Loucy (cell line): ENCODE measurements around the gene TK1.

Source experiments
- H2AFZ ChIP-seq: fragments of 200-600 bp; sonication (generic); 2 replicates; pipeline ENCODE4 v1.6.0; 2016; ENCODE audit warnings: antibody characterized with exemption, mild to moderate bottlenecking, low read length, moderate library complexity
- H3F3A ChIP-seq: fragments of 200-600 bp; 2 replicates; pipeline ENCODE4 v1.6.0; 2016; ENCODE audit warnings: antibody characterized with exemption, low read depth, mild to moderate bottlenecking
- H3K27me3 ChIP-seq: fragments of 200-600 bp; sonication (generic); 2 replicates; pipeline ENCODE4 v1.6.1; 2014; ENCODE audit warnings: low read length, mild to moderate bottlenecking; ENCODE audit not compliant: insufficient read depth, poor library complexity, severe bottlenecking
- H3K36me3 ChIP-seq: fragments of 200-600 bp; sonication (generic); 2 replicates; pipeline ENCODE4 v1.6.1; 2016; ENCODE audit warnings: low read length; ENCODE audit not compliant: insufficient read depth
- H3K4me1 ChIP-seq: fragments of 200-600 bp; sonication (generic); 2 replicates; pipeline ENCODE4 v1.5.1; 2014; ENCODE audit warnings: low read length, mild to moderate bottlenecking; ENCODE audit not compliant: insufficient read depth, poor library complexity, severe bottlenecking
- H3K4me2 ChIP-seq: fragments of 200-600 bp; sonication (generic); 2 replicates; pipeline ENCODE4 v1.6.0; 2014; ENCODE audit warnings: antibody characterized with exemption, low read length, low read depth, mild to moderate bottlenecking; ENCODE audit not compliant: poor library complexity, severe bottlenecking
- H3K4me3 ChIP-seq: fragments of 200-600 bp; sonication (generic); 2 replicates; pipeline ENCODE4 v1.5.1; 2014; ENCODE audit warnings: low read length, mild to moderate bottlenecking, mixed read lengths; ENCODE audit not compliant: poor library complexity, severe bottlenecking
- H3K79me2 ChIP-seq: fragments of 200-600 bp; sonication (generic); 2 replicates; pipeline ENCODE4 v1.6.1; 2014; ENCODE audit warnings: low read length; ENCODE audit not compliant: insufficient read depth
- H3K9ac ChIP-seq: fragments of 200-600 bp; sonication (generic); 2 replicates; pipeline ENCODE4 v1.6.0; 2014; ENCODE audit warnings: mild to moderate bottlenecking, low read depth, low read length, moderate library complexity; ENCODE audit not compliant: poor library complexity, severe bottlenecking
- H3K9me2 ChIP-seq: fragments of 200-600 bp; sonication (generic); replicated peaks from 2 replicates; pipeline ENCODE4 v1.6.1; 2016; ENCODE audit warnings: low read depth, low read length, mixed read lengths
- H3K9me3 ChIP-seq: fragments of 200-600 bp; sonication (generic); 2 replicates; pipeline ENCODE4 v1.6.1; 2014; ENCODE audit warnings: mild to moderate bottlenecking, antibody characterized with exemption, low read length, low read depth; ENCODE audit not compliant: insufficient read depth
- H4K20me1 ChIP-seq: fragments of 200-600 bp; sonication (generic); 2 replicates; pipeline ENCODE4 v1.6.0; 2014; ENCODE audit warnings: antibody characterized with exemption, low read length, mild to moderate bottlenecking; ENCODE audit not compliant: insufficient read depth, poor library complexity, severe bottlenecking
- EZH2phosphoT487 ChIP-seq: fragments of 200-600 bp; IDR thresholded peaks from 2 replicates; pipeline ENCODE4 v1.6.1; 2018; ENCODE audit warnings: antibody characterized with exemption, mild to moderate bottlenecking, moderate library complexity, borderline replicate concordance
- TF ChIP-seq, protein P1 (sequence below): fragments of 200-600 bp; sonication (generic); conservative IDR thresholded peaks from 2 replicates; pipeline ENCODE4 v1.5.1; 2014; ENCODE audit warnings: mild to moderate bottlenecking, antibody characterized with exemption, low read length

TK1 gene

DNA sequence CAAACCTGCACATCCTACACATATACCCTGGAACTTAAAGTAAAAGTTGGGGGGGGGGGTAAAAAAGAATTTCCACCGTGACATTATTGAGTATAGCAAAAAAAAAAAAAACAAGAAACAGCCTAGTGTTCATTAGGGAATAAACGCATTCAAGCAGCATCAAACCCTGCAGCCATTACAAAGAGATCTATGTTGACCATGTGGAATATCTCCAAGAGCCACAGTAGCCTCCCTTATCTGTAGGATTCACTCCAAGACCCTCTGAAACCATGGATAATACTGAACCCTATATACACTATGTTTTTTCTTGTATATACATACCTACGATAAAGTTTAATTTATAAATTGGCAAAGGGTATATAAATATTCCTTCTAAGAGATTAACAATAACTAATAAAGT, 21.6 kb upstream of the TK1 start:
- Histone ChIP-seq H3K36me3 (no peaks in the 10 kb centered on the region; the same call in 1 of the 2 replicates), H3K4me1 (no peaks in the 10 kb centered on the region), H3K9me2 (no peaks in the 10 kb centered on the region), H3K9me3 (no peaks in the 10 kb centered on the region), H3F3A (no peaks in the 10 kb centered on the region), H3K9ac (no peak overlapping the region), H3K4me2 (no peak overlapping the region), H3K4me3 (no peak overlapping the region), H4K20me1 (no peaks in the 10 kb centered on the region), H2AFZ (no peak overlapping the region), H3K27me3 (no peaks in the 10 kb centered on the region), H3K79me2 (no peaks in the 10 kb centered on the region)
- TF ChIP-seq, protein P1, sequence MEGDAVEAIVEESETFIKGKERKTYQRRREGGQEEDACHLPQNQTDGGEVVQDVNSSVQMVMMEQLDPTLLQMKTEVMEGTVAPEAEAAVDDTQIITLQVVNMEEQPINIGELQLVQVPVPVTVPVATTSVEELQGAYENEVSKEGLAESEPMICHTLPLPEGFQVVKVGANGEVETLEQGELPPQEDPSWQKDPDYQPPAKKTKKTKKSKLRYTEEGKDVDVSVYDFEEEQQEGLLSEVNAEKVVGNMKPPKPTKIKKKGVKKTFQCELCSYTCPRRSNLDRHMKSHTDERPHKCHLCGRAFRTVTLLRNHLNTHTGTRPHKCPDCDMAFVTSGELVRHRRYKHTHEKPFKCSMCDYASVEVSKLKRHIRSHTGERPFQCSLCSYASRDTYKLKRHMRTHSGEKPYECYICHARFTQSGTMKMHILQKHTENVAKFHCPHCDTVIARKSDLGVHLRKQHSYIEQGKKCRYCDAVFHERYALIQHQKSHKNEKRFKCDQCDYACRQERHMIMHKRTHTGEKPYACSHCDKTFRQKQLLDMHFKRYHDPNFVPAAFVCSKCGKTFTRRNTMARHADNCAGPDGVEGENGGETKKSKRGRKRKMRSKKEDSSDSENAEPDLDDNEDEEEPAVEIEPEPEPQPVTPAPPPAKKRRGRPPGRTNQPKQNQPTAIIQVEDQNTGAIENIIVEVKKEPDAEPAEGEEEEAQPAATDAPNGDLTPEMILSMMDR, result no peak
- TF ChIP-seq EZH2phosphoT487, result no peak

DNA sequence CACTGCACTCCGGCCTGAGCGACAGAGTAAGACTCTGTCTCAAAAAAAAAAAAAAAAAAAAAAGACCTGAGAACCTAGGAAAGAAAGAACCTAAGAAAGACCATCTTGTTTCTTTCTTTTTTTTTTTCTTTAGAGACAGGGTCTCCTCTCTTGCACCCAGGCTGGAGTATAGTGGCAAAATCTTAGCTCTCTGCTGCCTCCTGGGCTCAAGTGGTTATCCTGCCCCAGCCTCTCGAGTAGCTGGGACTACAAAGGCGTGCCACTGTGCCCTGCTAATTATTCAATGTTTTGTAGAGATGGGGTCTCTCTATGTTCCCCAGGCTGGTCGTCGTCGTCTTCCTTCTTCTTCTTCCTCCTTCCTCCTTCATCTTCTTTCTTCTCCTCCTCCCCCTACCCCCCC, 19.4 kb upstream of the TK1 start:
- no peaks in the 10 kb centered on the region for H3F3A ChIP-seq
- no peaks in the 10 kb centered on the region for H3K4me1 ChIP-seq
- H3K36me3 ChIP-seq, result peaks cover 4% of the 10 kb centered on the region; the same call in 1 of the 2 replicates
- no peak overlapping the region for H2AFZ ChIP-seq
- no peak for TF ChIP-seq EZH2phosphoT487
- TF ChIP-seq, protein P1, result peak; percentile 15; the same call in 1 of the 2 replicates
- H3K79me2 ChIP-seq, result no peaks in the 10 kb centered on the region
- H3K9ac ChIP-seq, result no peak overlapping the region
- H3K4me3 ChIP-seq, result no peak overlapping the region
- H3K9me3 ChIP-seq, result no peaks in the 10 kb centered on the region
- no peaks in the 10 kb centered on the region for H3K9me2 ChIP-seq
- H3K27me3 ChIP-seq, result no peaks in the 10 kb centered on the region
- no peaks in the 10 kb centered on the region for H4K20me1 ChIP-seq
- H3K4me2 ChIP-seq, result no peak overlapping the region

DNA sequence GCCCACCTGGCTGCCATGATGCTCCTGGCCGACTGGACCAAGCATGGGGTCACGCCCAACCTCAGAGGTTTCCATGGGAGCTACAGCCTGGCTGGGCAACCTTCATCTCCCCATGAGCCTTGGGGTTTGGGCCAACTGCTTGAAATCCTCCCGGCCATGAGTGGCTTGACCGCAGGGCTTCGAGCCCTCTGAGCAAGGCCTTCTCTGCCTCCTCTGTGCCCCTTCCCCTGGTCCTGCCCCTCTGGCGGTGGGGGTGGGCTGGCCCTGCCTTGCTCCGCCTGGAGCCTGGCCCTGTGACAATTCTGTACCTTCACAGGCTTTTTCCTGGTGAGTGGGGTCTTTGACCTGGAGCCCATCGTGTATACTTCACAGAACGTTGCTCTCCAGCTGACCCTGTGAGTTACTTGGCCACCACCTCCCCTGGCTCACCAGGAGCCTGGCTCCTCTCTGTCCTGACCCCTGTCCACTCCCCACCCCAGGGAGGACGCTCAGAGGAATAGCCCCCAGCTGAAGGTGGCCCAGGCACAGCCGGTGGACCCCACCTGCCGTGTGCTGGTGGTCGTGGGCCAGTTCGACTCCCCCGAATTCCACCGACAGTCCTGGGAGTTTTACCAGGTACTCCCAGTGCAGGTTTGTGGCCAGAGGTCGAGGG, 18.4 kb upstream of the TK1 start:
- Histone ChIP-seq H4K20me1 (no peaks in the 10 kb centered on the region), H3K36me3 (peaks cover 4% of the 10 kb centered on the region; the same call in 1 of the 2 replicates), H2AFZ (no peak overlapping the region), H3K79me2 (no peaks in the 10 kb centered on the region), H3F3A (no peaks in the 10 kb centered on the region), H3K4me1 (no peaks in the 10 kb centered on the region), H3K4me2 (no peak overlapping the region), H3K27me3 (no peaks in the 10 kb centered on the region), H3K9me3 (no peaks in the 10 kb centered on the region), H3K4me3 (no peak overlapping the region), H3K9me2 (no peaks in the 10 kb centered on the region), H3K9ac (no peak overlapping the region)
- TF ChIP-seq EZH2phosphoT487, result no peak
- TF ChIP-seq, protein P1, result no peak
